ENCODE measurements around the gene SPPL2C. TPM values are rescaled to one million over a fixed set of nuclear protein-coding genes. Genes with fewer than 3 reads are reported as not detected.
A peak's percentile ranks its signal among the peaks of the same experiment; 100 is the strongest.

SPPL2C gene
- total RNA-seq, 1 donor from 2014 or later, result not detected

GRCh38 chr17:45828582-45829133, 16.0 kb upstream of the SPPL2C start:
- peak; percentile 37 for ATAC-seq

GRCh38 chr17:45833920-45834319, 10.8 kb upstream of the SPPL2C start:
- ATAC-seq, result no peak

GRCh38 chr17:45834471-45835396, 9.9 kb upstream of the SPPL2C start:
- peak; percentile 9 for ATAC-seq

- no peak for ATAC-seq
Observed at GRCh38 chr17:45835481-45835880, 9.2 kb upstream of the SPPL2C start.

- no peak for ATAC-seq
Observed at GRCh38 chr17:45836047-45837044, 8.3 kb upstream of the SPPL2C start.

- ATAC-seq, result no peak
Observed at GRCh38 chr17:45837187-45837586, 7.5 kb upstream of the SPPL2C start.

- ATAC-seq, result no peak
Observed at GRCh38 chr17:45837603-45838002, 7.1 kb upstream of the SPPL2C start.

- ATAC-seq, result no peak
Observed at GRCh38 chr17:45838751-45839295, 5.9 kb upstream of the SPPL2C start.

GRCh38 chr17:45839442-45839841, 5.2 kb upstream of the SPPL2C start:
- ATAC-seq, result no peak

GRCh38 chr17:45841186-45841585, 3.5 kb upstream of the SPPL2C start:
- no peak for ATAC-seq

- ATAC-seq, result no peak
Observed at GRCh38 chr17:45841883-45842525, 2.7 kb upstream of the SPPL2C start.

GRCh38 chr17:45843722-45844121, 959 bp upstream of the SPPL2C start:
- ATAC-seq, result no peak

GRCh38 chr17:45845376-45846185, 900 bp downstream of the SPPL2C start:
- ATAC-seq, result no peak

- no peak for ATAC-seq
Observed at GRCh38 chr17:45846223-45846622, 1.5 kb downstream of the SPPL2C start.

- no peak for ATAC-seq
Observed at GRCh38 chr17:45846646-45847045, 2.0 kb downstream of the SPPL2C start.

- ATAC-seq, result no peak
Observed at GRCh38 chr17:45847101-45847500, 2.4 kb downstream of the SPPL2C start.

- no peak for ATAC-seq
Observed at GRCh38 chr17:45847747-45848146, 3.1 kb downstream of the SPPL2C start.

GRCh38 chr17:45848405-45848804, 3.7 kb downstream of the SPPL2C start:
- ATAC-seq, result no peak

GRCh38 chr17:45848868-45849535, 4.3 kb downstream of the SPPL2C start:
- ATAC-seq, result no peak

GRCh38 chr17:45849536-45849990, 4.9 kb downstream of the SPPL2C start:
- no peak for ATAC-seq
